Ascending aorta (tissue), 2 donors: ENCODE data around the gene DIPK1C. TPM values are rescaled to one million over a fixed set of nuclear protein-coding genes. Genes with fewer than 3 reads are reported as not detected.

Experiments used
- DNase-seq, 2 donors: peaks; one replicate each; pipeline ENCODE4 v3.0.0-alpha.2; 2019; ENCODE audit warnings: low spot score in 2 of 2
- H3K27ac ChIP-seq, 2 donors: fragments of 200-600 bp; sonication (generic); one replicate each; pipeline ENCODE4 v1.5.1; 2016 to 2017; ENCODE audit warnings: mild to moderate bottlenecking in 1 of 2
- H3K27me3 ChIP-seq: fragments of 200-600 bp; sonication (generic); one replicate; pipeline ENCODE4 v1.5.1; 2017
- H3K36me3 ChIP-seq, 2 donors: fragments of 200-600 bp; sonication (generic); one replicate each; pipeline ENCODE4 v1.5.1; 2016
- H3K4me1 ChIP-seq, 2 donors: fragments of 200-600 bp; sonication (generic); one replicate each; pipeline ENCODE4 v1.5.1; 2016 to 2017; ENCODE audit warnings: mild to moderate bottlenecking in 1 of 2
- H3K4me3 ChIP-seq, 2 donors: fragments of 200-600 bp; sonication (generic); one replicate each; pipeline ENCODE4 v1.5.1; 2016 to 2017; ENCODE audit warnings: mild to moderate bottlenecking in 1 of 2
- H3K9me3 ChIP-seq, 2 donors: fragments of 200-600 bp; sonication (generic); one replicate each; pipeline ENCODE4 v1.5.1; 2016
- intact Hi-C: fragments of 100-400 bp; cut with DNase I; formaldehyde crosslinking; loops from one replicate; pipeline ENCODE4 v1.15.1; 2023
- total RNA-seq: library from RNA; depleted of rRNA; stranded (reverse); fragments of >200 nt; gene quantifications from one replicate; pipeline ENCODE4 v1.1.0, GENCODE V29; 2016
- TF ChIP-seq, protein P1 (sequence below), 3 experiments: fragments of 200-600 bp in 2 of 3; fragments of 450-650 bp in 1 of 3; sonication (generic) in 2 of 3; IDR thresholded peaks; one replicate each; pipeline ENCODE4 v1.5.1; 2016 to 2019; ENCODE audit warnings: antibody characterized with exemption in 3 of 3, mild to moderate bottlenecking in 1 of 3, moderate library complexity in 1 of 3

The DIPK1C gene
- total RNA-seq, 1 donor from 2014 or later = not detected

GRCh38 chr18:74388227-74388626 is 68.9 kb downstream of the DIPK1C start:
- Histone ChIP-seq H3K27ac (no peak overlapping the region), H3K4me3 (no peak overlapping the region), H3K36me3 (no peaks in the 10 kb centered on the region), H3K9me3 (no peaks in the 10 kb centered on the region), H3K27me3 (no peaks in the 10 kb centered on the region), H3K4me1 (no peaks in the 10 kb centered on the region)
- DNase-seq = no peak
- TF ChIP-seq, protein P1, sequence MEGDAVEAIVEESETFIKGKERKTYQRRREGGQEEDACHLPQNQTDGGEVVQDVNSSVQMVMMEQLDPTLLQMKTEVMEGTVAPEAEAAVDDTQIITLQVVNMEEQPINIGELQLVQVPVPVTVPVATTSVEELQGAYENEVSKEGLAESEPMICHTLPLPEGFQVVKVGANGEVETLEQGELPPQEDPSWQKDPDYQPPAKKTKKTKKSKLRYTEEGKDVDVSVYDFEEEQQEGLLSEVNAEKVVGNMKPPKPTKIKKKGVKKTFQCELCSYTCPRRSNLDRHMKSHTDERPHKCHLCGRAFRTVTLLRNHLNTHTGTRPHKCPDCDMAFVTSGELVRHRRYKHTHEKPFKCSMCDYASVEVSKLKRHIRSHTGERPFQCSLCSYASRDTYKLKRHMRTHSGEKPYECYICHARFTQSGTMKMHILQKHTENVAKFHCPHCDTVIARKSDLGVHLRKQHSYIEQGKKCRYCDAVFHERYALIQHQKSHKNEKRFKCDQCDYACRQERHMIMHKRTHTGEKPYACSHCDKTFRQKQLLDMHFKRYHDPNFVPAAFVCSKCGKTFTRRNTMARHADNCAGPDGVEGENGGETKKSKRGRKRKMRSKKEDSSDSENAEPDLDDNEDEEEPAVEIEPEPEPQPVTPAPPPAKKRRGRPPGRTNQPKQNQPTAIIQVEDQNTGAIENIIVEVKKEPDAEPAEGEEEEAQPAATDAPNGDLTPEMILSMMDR (IDR thresholded peaks at IDR 0.05) = no peak
- intact Hi-C loops = no loop called here

DNA sequence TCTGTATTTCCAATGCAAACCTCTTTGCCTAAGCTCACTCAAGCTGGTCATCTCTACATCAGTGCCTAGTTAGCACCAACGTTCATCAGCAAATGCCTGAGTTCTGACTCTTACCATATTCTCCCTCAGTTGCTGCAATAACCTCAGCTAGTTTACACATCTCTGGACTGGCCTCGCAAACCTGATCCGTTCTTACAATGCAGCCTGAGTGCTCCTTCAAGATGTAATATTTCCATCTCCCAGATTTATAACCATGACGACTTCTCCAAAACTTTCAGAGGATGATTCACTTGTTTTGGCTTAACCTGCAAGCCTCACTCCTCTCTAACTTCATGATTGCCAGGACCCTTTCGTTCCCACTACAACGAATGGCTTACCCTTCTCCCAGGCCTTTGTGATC is 69.7 kb downstream of the DIPK1C start:
- no peaks in the 10 kb centered on the region for H3K36me3 ChIP-seq
- H3K9me3 ChIP-seq = no peaks in the 10 kb centered on the region
- H3K27me3 ChIP-seq = no peaks in the 10 kb centered on the region
- intact Hi-C loops = no loop called here
- H3K4me1 ChIP-seq = no peaks in the 10 kb centered on the region
- no peak overlapping the region for H3K27ac ChIP-seq
- no peak overlapping the region for H3K4me3 ChIP-seq
- no peak for DNase-seq
- TF ChIP-seq, protein P1 (IDR thresholded peaks at IDR 0.05) = no peak

Other genes starting within 250 kb of the DIPK1C start
- 58.1 TPM for gene CYB5A, start 165.3 kb downstream of the DIPK1C start, total RNA-seq
- not detected for gene C18orf63, start 141.5 kb downstream of the DIPK1C start, total RNA-seq
- gene CNDP2, start 39.1 kb upstream of the DIPK1C start, total RNA-seq = 33.5 TPM
- gene CNDP1, start 77.2 kb upstream of the DIPK1C start, total RNA-seq = not detected
- 8.7 TPM for gene ZNF407, start 140.6 kb upstream of the DIPK1C start, total RNA-seq